C1 segment of cervical spinal cord (tissue), 14 donors: ENCODE measurements around the gene VAC14.
"Not testable (repeated sequence)": the region's sequence is repeated elsewhere in the genome, so short reads cannot be mapped to it uniquely, and the experiment has no call there.

Experiments used
- DNase-seq, 14 donors: peaks; one replicate each; lab custom pipeline; 2025; lab: John Stamatoyannopoulos, UW

VAC14 gene

DNA sequence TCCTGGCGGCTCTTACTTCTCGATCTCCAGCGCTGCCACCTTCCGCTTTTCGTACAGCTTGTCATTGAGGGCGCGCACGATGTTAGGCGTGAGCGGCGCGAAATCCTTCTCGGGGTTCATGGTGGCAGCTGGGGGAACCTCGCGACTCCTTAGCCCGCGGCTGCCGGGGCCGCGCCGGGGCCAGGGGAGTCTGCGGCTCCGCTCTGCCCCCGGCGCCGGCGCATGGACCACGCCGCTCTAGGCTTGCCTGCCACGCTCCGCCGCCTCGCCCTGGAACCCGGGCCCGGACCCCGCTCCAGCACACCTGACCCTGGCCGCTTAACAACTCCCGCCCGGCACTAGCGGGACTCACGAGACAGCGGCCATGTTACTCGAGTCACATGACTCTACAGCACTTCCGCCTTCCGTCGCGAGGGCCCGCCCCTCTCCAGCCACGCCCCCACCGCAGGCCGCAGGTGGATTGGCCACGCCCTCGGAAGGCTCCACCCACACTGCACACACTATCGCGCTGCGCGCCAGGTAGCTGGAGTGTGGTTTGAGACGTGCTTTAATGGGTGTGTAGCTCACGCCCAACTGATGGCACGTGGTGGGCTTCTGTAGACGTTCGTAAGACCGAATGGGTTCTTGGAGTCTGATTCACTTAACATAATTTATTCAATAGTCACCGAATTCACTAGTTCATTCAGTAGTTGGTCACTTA is at the start of gene VAC14:
TSS of gene VAC14 (minus strand) at position 378 of the 700 bp plus-strand sequence. CDS start at position 120, 258 bp downstream.
- DNase-seq: peak; percentile 31 to 89 (median 79)

DNA sequence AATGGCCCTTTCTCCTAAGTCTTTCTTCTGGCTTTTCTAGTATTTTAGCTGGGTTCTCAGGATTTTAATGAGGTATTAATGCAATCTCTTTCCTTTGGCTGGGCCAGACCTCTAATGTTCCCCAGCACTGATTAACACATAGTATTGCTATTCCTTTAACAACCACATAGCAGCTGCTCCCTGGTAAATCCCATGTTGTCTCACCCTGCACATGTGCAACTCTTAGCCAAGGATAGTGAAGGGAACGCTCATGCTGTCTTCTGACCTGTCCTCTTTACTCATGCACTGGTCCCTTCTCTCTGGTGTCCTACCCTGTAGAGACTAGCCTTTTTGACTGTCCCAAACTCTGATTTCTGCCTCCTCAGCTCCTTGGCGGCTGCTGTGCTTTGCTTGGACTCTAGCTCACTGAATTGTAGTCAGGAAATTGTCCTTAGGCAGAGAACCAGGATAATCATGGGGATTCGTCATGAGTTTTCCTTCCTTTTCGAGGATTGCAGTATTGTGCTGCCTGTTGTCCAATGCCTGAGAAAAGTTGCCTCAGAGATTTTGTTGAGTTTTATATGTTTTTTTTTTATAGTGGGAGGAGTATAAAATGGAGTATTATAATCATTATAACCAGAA is 22.6 kb upstream of the VAC14 start:
- not testable (repeated sequence) for DNase-seq

DNA sequence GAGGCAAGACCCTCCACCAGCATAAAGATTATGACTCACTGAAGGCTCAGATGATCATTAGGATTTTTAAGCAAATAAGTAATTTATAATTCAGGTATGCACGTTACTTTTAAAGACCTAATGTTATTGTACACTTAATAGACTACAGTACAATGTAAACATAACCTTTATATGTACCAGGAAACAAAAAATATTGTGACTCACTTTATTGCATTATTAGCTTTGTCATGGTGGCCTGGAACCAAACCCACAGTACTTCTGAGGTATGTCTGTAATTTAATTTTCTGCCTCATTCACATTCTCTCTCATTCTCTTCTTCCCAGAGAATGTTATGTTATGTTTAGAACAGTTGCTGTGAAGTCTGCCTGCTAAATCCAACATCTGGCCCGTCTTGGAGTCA is 21.8 kb upstream of the VAC14 start:
- not testable (repeated sequence) for DNase-seq

DNA sequence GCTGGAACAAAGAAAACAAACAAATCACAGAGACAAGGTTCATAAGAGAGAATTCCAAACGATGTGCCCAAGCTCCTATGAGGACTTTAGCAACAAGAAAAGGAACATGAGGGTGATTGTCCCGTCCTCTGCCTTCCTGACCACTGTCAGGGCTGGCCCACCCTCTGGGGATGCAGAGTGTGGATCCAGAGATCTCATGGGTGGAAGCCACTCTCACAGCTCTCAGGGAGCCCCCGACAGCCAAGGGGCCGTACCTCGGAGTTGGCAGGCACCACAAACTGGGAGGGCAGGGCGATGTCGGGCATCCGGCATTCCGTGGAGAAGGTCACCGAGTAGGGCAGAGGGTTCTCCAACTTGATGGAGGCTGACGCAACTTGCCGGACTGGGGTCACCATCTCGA is 17.1 kb upstream of the VAC14 start:
- DNase-seq: not testable (repeated sequence)

DNA sequence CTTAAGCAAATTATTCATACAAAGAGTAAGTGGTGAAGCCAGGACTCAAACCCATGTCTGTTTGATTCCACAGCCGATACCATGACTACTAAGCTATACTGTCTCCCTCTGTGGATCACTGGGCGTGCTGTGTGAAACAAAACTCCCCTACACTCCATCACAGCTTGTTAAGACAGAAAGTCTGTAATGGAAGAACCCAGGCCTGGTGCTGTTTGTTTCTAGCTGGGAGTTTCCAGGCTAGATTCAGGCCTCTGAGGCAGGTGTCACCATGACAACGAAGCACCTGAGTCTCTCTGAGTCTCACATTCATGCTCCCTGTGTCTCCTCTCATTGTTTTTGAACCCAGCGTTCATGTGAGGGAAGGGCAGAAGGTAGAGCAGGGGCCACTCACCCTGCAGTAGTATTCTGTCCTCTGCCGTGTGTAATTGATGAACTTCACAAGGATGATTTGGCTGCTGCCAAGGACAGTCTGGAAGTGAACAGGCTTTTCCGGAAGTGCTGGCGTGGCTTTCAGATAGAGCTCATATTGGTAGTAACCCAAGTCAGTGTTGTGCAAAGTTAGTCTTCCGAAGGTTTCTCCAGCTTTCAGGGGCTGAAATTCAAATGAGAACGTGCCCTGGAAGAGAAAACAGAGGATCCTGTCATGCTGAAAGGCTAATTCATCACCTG is 8.6 kb upstream of the VAC14 start:
- no peak for DNase-seq

DNA sequence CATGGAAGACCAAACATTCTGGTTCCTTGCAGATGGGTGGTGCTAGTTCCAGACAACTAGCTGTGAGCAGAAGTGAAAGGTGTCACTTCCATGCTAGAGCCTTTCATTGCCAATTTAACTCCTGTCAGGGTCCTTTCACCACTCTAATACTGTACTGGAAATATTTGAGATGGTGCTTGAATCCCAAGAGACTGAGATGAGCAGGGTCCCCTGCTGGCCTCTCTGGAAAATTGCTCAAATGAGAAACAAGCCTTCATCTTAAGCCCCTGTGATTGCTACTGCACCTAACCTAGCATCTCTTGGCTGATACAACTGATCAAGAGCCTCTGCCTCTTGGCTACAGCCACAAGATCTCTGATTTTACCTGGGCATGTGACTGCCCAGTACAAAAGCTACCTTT is 7.4 kb upstream of the VAC14 start:
- DNase-seq: no peak

DNA sequence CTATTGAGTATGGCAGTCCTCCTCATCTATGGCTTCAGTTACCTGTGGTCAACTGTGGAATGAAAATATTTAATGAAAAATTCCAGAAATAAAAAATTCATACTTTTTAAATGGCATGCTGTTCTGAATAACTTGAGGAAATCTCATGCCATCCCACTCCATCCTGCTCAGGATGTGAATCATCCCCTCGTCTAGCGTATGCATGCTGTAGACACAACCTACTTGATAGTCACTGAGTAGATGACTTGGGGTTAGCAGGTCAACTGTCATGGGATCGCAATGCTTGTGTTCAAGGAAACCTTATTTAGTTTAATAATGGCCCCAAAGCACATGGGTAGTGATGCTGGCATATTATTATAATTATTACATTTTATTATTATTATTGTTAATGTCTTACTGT is 4.8 kb upstream of the VAC14 start:
- no peak for DNase-seq

DNA sequence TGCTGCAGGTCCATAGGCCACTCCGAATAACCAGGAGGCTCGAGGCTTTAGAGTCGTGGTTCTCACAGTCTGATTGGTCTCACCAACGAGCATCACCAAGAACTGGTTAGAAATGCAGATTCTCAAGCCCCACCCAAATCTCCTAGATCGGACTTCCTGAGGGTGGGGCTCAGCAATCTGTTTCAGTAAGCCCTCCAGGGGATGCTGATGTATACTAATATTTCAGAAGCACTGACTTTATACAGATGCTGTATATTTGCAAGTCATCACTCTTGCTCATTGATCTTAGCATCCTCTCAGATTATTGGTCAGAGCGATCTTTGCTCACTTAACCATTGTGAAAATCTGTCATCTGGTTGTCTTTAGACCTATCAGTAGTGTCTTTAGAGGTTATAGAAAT is 4.4 kb upstream of the VAC14 start:
- no peak for DNase-seq

DNA sequence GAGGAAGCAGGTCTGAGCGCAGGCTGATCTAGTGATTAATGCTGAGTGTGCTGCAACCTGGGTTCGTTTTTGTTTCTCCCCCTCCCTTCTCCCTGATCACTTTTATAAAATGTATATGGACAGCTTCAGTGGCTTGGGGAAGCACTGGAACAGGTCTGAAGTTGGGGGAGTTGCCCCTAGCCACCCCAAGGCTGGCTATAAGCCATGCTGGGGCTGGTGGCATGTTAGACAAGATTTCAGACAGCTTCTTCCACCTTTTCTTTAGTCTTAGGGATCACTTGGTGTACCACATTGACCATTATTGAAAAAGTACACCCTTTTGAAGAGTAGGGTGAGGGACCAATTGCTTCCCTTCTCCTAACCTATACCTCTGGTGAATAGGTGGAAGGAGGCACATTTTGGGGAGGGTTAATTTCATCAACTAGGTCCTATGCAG is 3.8 kb upstream of the VAC14 start:
- DNase-seq: no peak

DNA sequence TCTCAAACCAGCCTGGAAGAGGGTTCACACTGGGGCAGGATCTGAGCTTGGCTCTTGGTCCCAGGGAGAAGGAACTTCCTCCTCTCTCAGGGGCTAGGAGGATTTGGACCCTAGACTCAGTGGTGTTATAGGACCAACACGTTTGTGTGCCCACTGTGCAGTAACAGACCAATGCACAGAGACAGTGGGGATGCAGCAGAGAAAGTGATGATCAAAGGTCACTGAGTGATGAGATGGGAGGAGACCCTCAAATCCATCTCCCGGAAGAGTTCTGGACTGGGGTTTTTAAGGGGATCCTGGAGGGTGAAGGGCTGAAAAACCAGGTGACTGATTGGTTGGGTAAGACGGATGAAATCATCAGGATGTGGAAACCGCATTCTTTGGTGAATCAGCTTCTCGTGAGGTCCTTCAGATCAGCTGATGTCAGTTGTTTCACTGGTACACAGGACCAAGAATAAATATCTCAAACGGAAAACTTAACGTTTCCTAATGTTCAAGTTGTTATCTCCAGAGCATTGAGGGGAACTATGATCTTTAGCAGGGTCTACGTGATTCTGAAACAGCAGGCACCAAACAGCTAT is 3.3 kb upstream of the VAC14 start:
- DNase-seq: no peak

DNA sequence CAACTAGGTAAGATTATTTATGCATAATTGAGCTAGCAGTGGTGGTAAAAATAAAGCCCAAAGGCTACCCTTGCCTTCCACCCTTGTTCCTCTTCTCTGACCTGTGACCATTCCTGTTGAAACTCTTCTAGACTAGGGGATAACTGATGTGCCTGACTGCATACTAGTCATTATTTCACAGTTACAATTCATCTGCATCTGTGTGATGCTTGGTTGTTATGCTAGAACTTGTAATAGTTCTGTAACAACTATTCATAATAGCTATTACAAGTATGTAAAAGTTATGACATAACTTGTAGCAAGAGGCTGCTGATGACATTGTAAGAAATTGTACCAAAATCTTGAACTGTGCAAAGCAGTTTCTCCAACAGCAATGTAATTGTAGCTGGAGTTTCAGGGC is 2.4 kb upstream of the VAC14 start:
- no peak for DNase-seq

DNA sequence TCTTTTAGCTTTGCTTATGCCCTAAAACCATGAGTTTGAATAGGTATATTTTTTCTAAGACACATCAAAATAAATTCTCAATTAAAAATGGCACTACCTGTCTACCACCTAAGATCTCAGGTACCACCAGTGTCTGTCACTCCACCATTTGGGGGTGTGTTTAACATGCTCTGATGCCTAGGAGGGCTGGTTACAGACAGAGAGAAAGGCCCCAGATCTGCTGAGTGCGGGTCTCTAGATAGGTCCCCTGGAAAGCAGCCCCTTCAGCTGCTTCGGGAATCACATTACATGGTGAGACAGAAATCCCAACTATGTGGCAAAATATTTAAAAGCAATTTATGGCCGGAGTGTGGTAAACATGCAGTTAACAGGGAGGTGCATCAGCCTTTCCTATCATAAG is 653 bp upstream of the VAC14 start:
- DNase-seq: peak in 1 of 14 donors; percentile 17

DNA sequence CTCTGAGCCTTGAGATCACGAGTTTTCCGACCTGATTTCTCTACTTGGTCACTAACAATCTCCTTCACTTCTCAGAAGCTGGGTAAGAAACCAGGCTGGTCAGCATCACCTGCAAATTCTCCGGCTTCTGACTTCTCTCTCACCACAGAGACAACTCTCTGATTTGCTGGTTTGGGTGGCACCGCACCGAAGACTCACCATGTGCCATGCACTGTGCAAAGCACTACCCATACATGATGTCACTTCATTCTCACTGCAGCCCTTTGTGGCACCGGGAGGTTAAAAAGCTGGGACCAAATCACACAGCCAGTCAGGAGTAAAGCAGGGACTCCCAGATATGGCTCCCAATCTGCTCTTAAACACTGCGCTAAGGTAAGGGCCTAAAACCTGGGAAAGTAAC is 647 bp downstream of the VAC14 start:
- peak in 1 of 14 donors; percentile 5 for DNase-seq

DNA sequence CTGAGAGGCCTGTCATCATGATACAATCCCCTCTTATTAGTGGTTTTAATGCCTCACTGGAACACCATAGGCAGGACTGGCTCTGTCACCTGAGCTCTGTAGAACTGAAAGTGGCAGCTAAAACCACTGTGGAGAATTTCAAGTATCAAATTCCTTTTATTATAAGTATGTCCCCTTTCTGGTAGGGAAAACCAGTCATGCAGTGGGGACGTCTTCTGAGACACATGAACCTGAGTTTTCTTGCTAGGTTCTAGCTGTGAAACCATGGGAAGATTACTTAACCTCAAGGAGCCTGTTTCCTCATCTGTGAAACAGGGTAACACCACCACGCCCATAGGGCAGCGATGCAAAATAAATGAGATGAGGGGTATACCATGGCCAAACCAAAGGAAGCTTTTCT is 4.7 kb downstream of the VAC14 start:
- no peak for DNase-seq

DNA sequence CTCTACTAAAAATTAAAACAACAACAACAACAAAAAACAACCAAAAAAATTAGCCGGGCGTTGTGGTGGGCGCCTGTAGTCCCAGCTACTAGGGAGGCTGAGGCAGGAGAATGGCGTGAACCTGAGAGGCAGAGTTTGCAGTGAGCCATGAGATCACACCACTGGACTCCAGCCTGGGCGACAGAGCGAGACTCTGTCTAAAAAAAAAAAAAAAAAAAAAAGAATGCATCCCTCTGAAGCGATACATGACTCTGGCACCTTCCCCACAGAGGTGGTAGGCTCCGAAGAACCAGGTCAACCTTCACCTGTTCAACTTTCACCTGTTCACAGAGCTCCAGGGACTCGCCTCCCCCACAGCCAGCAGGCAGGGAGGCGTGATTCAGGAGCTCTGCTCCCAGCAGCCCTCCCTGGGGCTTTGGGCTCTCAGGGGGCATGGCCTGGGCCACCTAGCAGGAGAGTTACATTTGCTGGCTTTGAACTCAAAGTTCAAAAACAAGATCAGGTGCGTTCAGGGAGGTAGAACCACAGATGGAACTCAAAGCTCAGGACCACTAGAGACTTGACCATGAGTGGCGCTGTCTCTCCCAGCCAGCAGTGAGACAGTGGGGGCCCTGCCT is 5.6 kb downstream of the VAC14 start:
- no peak for DNase-seq

DNA sequence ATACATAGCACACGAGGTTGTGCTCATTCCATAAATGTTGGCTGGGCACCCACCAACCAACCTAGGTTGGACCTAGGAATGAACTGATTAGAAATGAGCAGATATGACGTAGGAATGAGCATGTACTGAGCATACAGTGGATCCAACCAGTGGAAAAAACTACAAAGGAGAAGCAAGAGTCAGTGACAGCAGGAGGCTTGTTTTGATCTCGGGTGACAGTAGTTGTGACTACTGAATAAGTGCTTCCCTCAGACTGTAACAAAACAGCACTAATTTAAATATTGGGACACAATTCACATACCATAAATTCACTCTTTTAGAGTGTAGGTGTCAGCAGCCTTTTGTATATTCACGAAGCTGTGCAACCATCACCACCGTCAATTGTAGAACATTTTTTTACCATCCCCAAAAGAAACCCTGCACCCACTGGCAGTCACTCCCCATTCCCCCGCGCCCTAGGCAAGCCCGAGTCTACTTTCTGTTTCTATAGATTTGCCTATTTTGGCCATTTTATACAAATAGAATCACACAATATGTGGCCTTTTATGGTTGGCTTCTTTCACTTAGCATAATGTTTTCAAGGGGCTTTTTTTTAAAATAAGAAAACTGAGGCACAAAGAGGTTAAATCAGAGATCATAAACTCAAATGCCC is 7.0 kb downstream of the VAC14 start:
- DNase-seq: no peak

DNA sequence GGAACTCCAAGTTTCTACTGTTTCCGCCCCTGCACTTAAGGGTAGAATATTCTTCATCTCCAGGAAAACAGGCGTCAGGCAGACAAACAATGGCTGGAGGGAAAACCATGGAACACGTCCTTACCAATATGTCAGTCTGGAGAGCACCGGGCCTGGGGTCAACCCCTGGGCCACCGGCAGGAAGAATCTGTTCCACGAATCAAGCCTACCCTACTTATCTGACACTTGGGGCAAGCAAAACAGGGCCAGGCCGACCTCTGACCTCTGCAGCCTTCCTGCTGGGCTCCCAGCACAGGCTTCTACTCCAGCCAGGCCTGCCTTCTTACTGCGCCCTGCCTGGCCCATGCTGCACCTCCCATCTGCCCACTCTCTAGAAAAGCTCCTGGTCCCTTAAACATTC is 10.1 kb downstream of the VAC14 start:
- DNase-seq: no peak

DNA sequence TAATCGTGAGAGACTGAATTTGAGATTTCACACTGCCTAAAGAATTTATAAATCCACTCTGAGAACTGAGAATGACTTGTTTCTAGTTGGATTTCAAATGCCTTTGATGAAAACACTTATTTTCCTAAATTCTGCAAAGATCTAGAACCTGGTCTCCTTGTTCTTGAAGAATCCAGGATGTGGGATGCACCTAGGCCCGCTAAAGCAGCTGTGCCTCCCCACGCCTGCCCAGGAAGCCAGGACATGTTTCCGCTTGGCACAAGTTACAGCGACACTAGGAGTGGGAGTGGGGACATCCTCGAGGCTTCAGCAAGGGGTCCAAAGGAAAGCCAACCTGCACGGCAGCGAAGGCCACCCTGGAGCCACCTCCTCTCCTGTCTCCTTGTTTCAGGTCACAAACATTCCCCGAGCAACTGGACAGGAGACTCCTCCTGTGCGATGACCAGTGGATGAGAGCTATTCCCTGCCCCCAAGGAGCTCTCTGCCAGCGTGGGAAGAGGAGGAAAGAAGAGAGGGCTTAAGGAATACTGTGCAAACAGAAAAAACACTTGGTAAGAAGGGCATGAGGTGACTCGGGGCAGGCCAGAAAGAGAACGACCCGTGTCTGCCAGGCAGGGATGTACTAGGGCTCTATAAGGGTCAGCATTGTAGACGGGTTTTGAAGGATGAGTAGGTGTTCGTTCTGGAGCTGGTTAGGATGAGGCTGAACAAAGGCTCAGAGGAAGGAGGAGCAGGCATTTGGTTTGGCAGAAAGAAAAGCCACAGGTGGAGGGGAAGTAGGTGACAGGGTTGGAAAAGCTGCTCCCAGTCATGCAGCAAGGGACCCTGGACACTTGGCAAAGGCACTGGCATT is 11.1 kb downstream of the VAC14 start:
- no peak for DNase-seq

DNA sequence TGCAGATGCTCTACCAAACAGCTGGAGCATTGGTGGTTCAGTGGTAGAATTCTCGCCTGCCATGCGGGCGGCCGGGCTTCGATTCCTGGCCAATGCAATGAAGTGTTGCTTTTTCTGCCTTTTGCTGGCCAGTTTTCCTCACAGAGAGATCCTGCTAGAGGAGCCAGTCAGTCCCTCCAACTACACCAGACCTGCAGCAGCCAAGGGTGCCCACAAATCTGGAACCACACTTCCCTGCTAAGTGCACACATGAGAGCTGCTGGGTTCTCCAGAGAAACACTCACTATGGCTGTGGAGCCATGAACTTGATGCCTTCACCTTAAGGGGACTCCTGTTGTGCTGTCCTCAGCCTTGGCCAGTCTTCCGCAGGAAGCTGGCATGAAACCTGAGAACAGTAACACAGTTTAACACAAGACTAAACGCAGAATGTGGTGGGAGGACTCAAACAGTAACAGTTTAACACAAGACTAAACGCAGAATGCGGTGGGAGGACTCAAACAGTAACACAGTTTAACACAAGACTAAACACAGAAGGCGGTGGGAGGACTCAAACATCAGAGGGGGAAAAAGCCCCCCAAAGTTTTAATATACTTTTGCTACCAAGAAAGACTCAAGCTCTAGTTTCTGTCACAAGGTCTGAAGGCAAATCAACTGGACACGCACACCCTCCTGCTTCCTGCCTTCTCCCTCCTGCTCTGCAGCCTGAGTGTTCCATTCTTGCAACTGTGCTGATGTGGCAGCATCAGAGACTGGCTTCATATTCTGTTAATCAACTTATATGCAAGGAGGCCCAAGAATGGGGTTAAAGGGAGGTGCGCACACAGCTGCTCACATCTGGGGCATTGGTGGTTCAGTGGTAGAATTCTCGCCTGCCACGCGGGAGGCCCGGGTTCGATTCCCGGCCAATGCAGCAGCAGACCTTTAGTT is 12.0 kb downstream of the VAC14 start:
- no peak for DNase-seq
